ENCODE results near the gene FGD5.

Gene FGD5

GRCh38 chr3:14818804-14819500 is at the start of gene FGD5:
FGD5 (plus strand) TSS chr3:14818962; CDS start chr3:14819072, 110 bp downstream.
- H3K9ac ChIP-seq, result no peak within 1 kb of the TSS
- H3K36me3 ChIP-seq (ENCODE audit: control insufficient read depth, insufficient read depth, low read length), result no peaks in the 10 kb centered on the region
- H3K4me2 ChIP-seq (ENCODE audit: low read length), result no peak within 1 kb of the TSS
- no peak for TF ChIP-seq CTCF (IDR thresholded peaks at IDR 0.05)
- no peak within 1 kb of the TSS for H3K4me3 ChIP-seq (ENCODE audit: low read depth, low read length)
- no peaks in the 10 kb centered on the region for H3K27me3 ChIP-seq (ENCODE audit: control insufficient read depth, insufficient read depth, low read length)
- no peaks in the 10 kb centered on the region for H3K9me3 ChIP-seq (ENCODE audit: control insufficient read depth, low read length)
- H2AFZ ChIP-seq, result no peak within 1 kb of the TSS
- H3K27ac ChIP-seq, result no peak within 1 kb of the TSS
- H3K79me2 ChIP-seq, result no peaks in the 10 kb centered on the region
- H3K4me1 ChIP-seq, result no peaks in the 10 kb centered on the region

GRCh38 chr3:14769544-14770325 is 49.0 kb upstream of the FGD5 start:
- Histone ChIP-seq H3K9me3 (ENCODE audit: control insufficient read depth, low read length) (no peaks in the 10 kb centered on the region), H2AFZ (no peak overlapping the region), H3K27ac (no peak overlapping the region), H3K27me3 (ENCODE audit: control insufficient read depth, insufficient read depth, low read length) (no peaks in the 10 kb centered on the region), H3K36me3 (ENCODE audit: control insufficient read depth, insufficient read depth, low read length) (no peaks in the 10 kb centered on the region), H3K4me2 (ENCODE audit: low read length) (no peak overlapping the region), H3K4me1 (no peaks in the 10 kb centered on the region), H3K9ac (no peak overlapping the region), H3K4me3 (ENCODE audit: low read depth, low read length) (no peak overlapping the region), H3K79me2 (no peaks in the 10 kb centered on the region)
- no peak for TF ChIP-seq CTCF (IDR thresholded peaks at IDR 0.05)

GRCh38 chr3:14770591-14770990 is 48.2 kb upstream of the FGD5 start:
- H3K9me3 ChIP-seq (ENCODE audit: control insufficient read depth, low read length), result no peaks in the 10 kb centered on the region
- TF ChIP-seq CTCF (IDR thresholded peaks at IDR 0.05), result no peak
- H3K27ac ChIP-seq, result no peak overlapping the region
- no peaks in the 10 kb centered on the region for H3K79me2 ChIP-seq
- no peak overlapping the region for H3K9ac ChIP-seq
- no peak overlapping the region for H3K4me2 ChIP-seq (ENCODE audit: low read length)
- H3K4me1 ChIP-seq, result no peaks in the 10 kb centered on the region
- H3K27me3 ChIP-seq (ENCODE audit: control insufficient read depth, insufficient read depth, low read length), result no peaks in the 10 kb centered on the region
- no peak overlapping the region for H2AFZ ChIP-seq
- no peaks in the 10 kb centered on the region for H3K36me3 ChIP-seq (ENCODE audit: control insufficient read depth, insufficient read depth, low read length)
- H3K4me3 ChIP-seq (ENCODE audit: low read depth, low read length), result no peak overlapping the region

GRCh38 chr3:14771593-14772497 is 46.9 kb upstream of the FGD5 start:
- no peak overlapping the region for H2AFZ ChIP-seq
- no peak overlapping the region for H3K4me2 ChIP-seq (ENCODE audit: low read length)
- TF ChIP-seq CTCF (IDR thresholded peaks at IDR 0.05), result no peak
- no peaks in the 10 kb centered on the region for H3K27me3 ChIP-seq (ENCODE audit: control insufficient read depth, insufficient read depth, low read length)
- H3K4me1 ChIP-seq, result no peaks in the 10 kb centered on the region
- no peak overlapping the region for H3K27ac ChIP-seq
- no peaks in the 10 kb centered on the region for H3K9me3 ChIP-seq (ENCODE audit: control insufficient read depth, low read length)
- no peak overlapping the region for H3K9ac ChIP-seq
- H3K36me3 ChIP-seq (ENCODE audit: control insufficient read depth, insufficient read depth, low read length), result no peaks in the 10 kb centered on the region
- no peak overlapping the region for H3K4me3 ChIP-seq (ENCODE audit: low read depth, low read length)
- no peaks in the 10 kb centered on the region for H3K79me2 ChIP-seq

Data from parathyroid adenoma (tissue), 2 donors.